H1 (cell line): Measurements from ENCODE around the gene TMTC2. TPM values are rescaled to one million over a fixed set of nuclear protein-coding genes. Genes with fewer than 3 reads are reported as not detected.

Experiments used
- CTCF ChIA-PET: fragments of 300-600 bp; sonication (Branson Sonifier 250); formaldehyde crosslinking; loops from one replicate; lab custom pipeline; 2021; ENCODE audit not compliant: partially characterized antibody; lab: Charles Lee
- POLR2A ChIA-PET: fragments of 300-600 bp; sonication (Branson Sonifier 250); formaldehyde crosslinking; loops from one replicate; lab custom pipeline; 2021; ENCODE audit warnings: inconsistent platforms; ENCODE audit not compliant: partially characterized antibody; lab: Charles Lee
- DNase-seq, 2 experiments: peaks; one replicate each; pipeline versions ENCODE4 v3.0.0 to v3.0.0-alpha.2; 2010 to 2022; ENCODE audit warnings: low spot score in 2 of 2, low read depth in 1 of 2, mixed read lengths in 1 of 2
- FAIRE-seq: peaks from 2 replicates; lab custom pipeline; 2011; peaks lifted over from hg19 to GRCh38; lab: Jason Lieb, UNC
- H2AFZ ChIP-seq: 2 replicates; pipeline ENCODE4 v1.8.1; 2012; ENCODE audit warnings: low read length, inconsistent platforms
- H2AK5ac ChIP-seq: 2 replicates; pipeline ENCODE4 v1.6.1; 2013; ENCODE audit warnings: low read depth, low read length
- H2BK120ac ChIP-seq: replicated peaks from 2 replicates; pipeline ENCODE3; 2013; ENCODE audit warnings: low read depth, low read length, inconsistent platforms
- H2BK12ac ChIP-seq: 2 replicates; pipeline ENCODE4 v1.6.1; 2013; ENCODE audit warnings: low read depth, low read length
- H2BK15ac ChIP-seq: 2 replicates; pipeline ENCODE4 v1.6.1; 2013; ENCODE audit warnings: low read length
- H2BK20ac ChIP-seq: 2 replicates; pipeline ENCODE4 v1.6.1; 2013; ENCODE audit warnings: low read length
- H2BK5ac ChIP-seq: 2 replicates; pipeline ENCODE4 v1.6.1; 2013; ENCODE audit warnings: low read depth, low read length
- H3K14ac ChIP-seq: 2 replicates; pipeline ENCODE4 v1.6.1; 2013; ENCODE audit warnings: inconsistent platforms; ENCODE audit not compliant: insufficient read length
- H3K18ac ChIP-seq: 2 replicates; pipeline ENCODE4 v1.6.1; 2013; ENCODE audit warnings: low read length; ENCODE audit errors: extremely low read depth
- H3K23ac ChIP-seq: 2 replicates; pipeline ENCODE4 v1.6.1; 2013; ENCODE audit warnings: inconsistent platforms; ENCODE audit not compliant: insufficient read length
- H3K23me2 ChIP-seq: 2 replicates; pipeline ENCODE4 v1.6.1; 2013; ENCODE audit warnings: low read depth, low read length
- H3K27ac ChIP-seq: 2 replicates; pipeline ENCODE4 v1.6.1; 2011; ENCODE audit warnings: low read depth, low read length, inconsistent platforms
- H3K27me3 ChIP-seq, 4 experiments: replicated peaks in 1 of 4; 1 replicate in 1 of 4; 2 replicates in 3 of 4; pipeline versions ENCODE4 v1.6.1 to v1.8.1; 2011 to 2013; ENCODE audit warnings: low read length in 3 of 4, mild to moderate bottlenecking in 3 of 4, inconsistent platforms in 2 of 4, mixed read lengths in 2 of 4, moderate library complexity in 1 of 4; ENCODE audit not compliant: control insufficient read depth in 3 of 4, insufficient read depth in 3 of 4; ENCODE audit errors: extremely low read depth in 1 of 4
- H3K36me3 ChIP-seq, 4 experiments: 2 replicates each; pipeline versions ENCODE4 v1.6.1 to v1.8.1; 2011 to 2013; ENCODE audit warnings: mild to moderate bottlenecking in 4 of 4, low read length in 3 of 4, moderate library complexity in 2 of 4, control low read depth in 1 of 4, inconsistent platforms in 1 of 4; ENCODE audit not compliant: insufficient read depth in 4 of 4, control insufficient read depth in 2 of 4
- H3K4ac ChIP-seq: replicated peaks from 2 replicates; pipeline ENCODE3; 2013; ENCODE audit warnings: low read length, low read depth, mixed read lengths, inconsistent platforms; ENCODE audit not compliant: insufficient read length
- H3K4me1 ChIP-seq, 4 experiments: replicated peaks in 1 of 4; 1 replicate in 1 of 4; 2 replicates in 3 of 4; pipeline versions ENCODE4 v1.6.1 to v1.8.1; 2011 to 2013; ENCODE audit warnings: low read length in 3 of 4, inconsistent platforms in 2 of 4, mixed read lengths in 1 of 4; ENCODE audit not compliant: insufficient read depth in 4 of 4, control insufficient read depth in 3 of 4
- H3K4me2 ChIP-seq, 2 experiments: 2 replicates each; pipeline versions ENCODE4 v1.6.1 to v1.8.1; 2011 to 2013; ENCODE audit warnings: low read depth in 2 of 2, low read length in 2 of 2, control low read depth in 1 of 2, inconsistent platforms in 1 of 2, mild to moderate bottlenecking in 1 of 2; ENCODE audit not compliant: insufficient read depth in 1 of 2
- H3K4me3 ChIP-seq, 4 experiments: fragments of 200-600, 300-600 bp in 1 of 4; sonication (generic), shearing (Covaris generic), sonication (Bioruptor Twin) in 1 of 4; 2 replicates each; pipeline versions ENCODE4 v1.5.1 to v1.8.1; 2011 to 2016; ENCODE audit warnings: low read length in 4 of 4, low read depth in 3 of 4, control low read depth in 2 of 4, inconsistent platforms in 2 of 4, mild to moderate bottlenecking in 2 of 4, mixed read lengths in 1 of 4, moderate library complexity in 1 of 4; ENCODE audit not compliant: insufficient read depth in 2 of 4; ENCODE audit errors: extremely low read depth in 1 of 4
- H3K56ac ChIP-seq: replicated peaks from 2 replicates; pipeline ENCODE3; 2013; ENCODE audit warnings: low read depth, mild to moderate bottlenecking, mixed read lengths, low read length, inconsistent platforms; ENCODE audit not compliant: insufficient read length
- H3K79me1 ChIP-seq: 2 replicates; pipeline ENCODE4 v1.6.1; 2013; ENCODE audit warnings: low read depth, low read length, control low read depth
- H3K79me2 ChIP-seq, 2 experiments: 2 replicates each; pipeline versions ENCODE4 v1.6.1 to v1.8.1; 2012 to 2013; ENCODE audit warnings: low read length in 2 of 2, mild to moderate bottlenecking in 2 of 2, inconsistent platforms in 1 of 2; ENCODE audit not compliant: insufficient read depth in 2 of 2, control insufficient read depth in 1 of 2
- H3K9ac ChIP-seq, 4 experiments: replicated peaks in 1 of 4; 1 replicate in 1 of 4; 2 replicates in 3 of 4; pipeline versions ENCODE4 v1.6.1 to v1.8.1; 2011 to 2013; ENCODE audit warnings: low read depth in 3 of 4, low read length in 3 of 4, control low read depth in 2 of 4, mild to moderate bottlenecking in 2 of 4, moderate library complexity in 2 of 4, inconsistent platforms in 1 of 4; ENCODE audit errors: extremely low read depth in 1 of 4
- H3K9me3 ChIP-seq, 2 experiments: 2 replicates each; pipeline versions ENCODE4 v1.6.1 to v1.8.1; 2012 to 2013; ENCODE audit warnings: mild to moderate bottlenecking in 2 of 2, moderate library complexity in 2 of 2, control low read depth in 1 of 2, inconsistent platforms in 1 of 2, low read depth in 1 of 2, low read length in 1 of 2, mixed read lengths in 1 of 2; ENCODE audit not compliant: insufficient read depth in 2 of 2
- H4K20me1 ChIP-seq, 2 experiments: replicated peaks in 1 of 2; 2 replicates each; pipeline versions ENCODE3 to v1.8.1; 2011 to 2013; ENCODE audit warnings: inconsistent platforms in 2 of 2, low read length in 2 of 2, mild to moderate bottlenecking in 1 of 2; ENCODE audit not compliant: insufficient read depth in 2 of 2, control insufficient read depth in 1 of 2
- H4K5ac ChIP-seq: 2 replicates; pipeline ENCODE4 v1.6.1; 2013; ENCODE audit warnings: low read length, low read depth, mixed read lengths, inconsistent platforms; ENCODE audit not compliant: insufficient read length
- H4K8ac ChIP-seq: 2 replicates; pipeline ENCODE4 v1.8.0; 2013; ENCODE audit warnings: mild to moderate bottlenecking, moderate library complexity, low read length, inconsistent platforms; ENCODE audit not compliant: insufficient read depth; ENCODE audit errors: extremely low read depth
- H4K91ac ChIP-seq: replicated peaks from 2 replicates; pipeline ENCODE3; 2013; ENCODE audit warnings: low read length, mixed read lengths, inconsistent platforms; ENCODE audit not compliant: insufficient read length
- CBX8 ChIP-seq: fragments of 300-800, 300-1000 bp; sonication (generic); IDR thresholded peaks from 2 replicates; pipeline ENCODE4 v1.7.1; 2016; ENCODE audit warnings: low read depth, low read length, borderline replicate concordance
- WGBS, 2 experiments: shearing (Covaris generic) in 1 of 2; methylation state at CpG; one replicate each; pipeline versions ENCODE4 v1.1.6 to v1.1.7; 2013 to 2015; ENCODE audit warnings: low lambda C conversion rate in 2 of 2, mixed read lengths in 2 of 2, inconsistent platforms in 1 of 2, low coverage in 1 of 2, missing lambda C conversion rate in 1 of 2; ENCODE audit not compliant: insufficient replicate concordance in 2 of 2, insufficient coverage in 1 of 2, insufficient read length in 1 of 2; ENCODE audit errors: extremely low coverage in 1 of 2, missing lambda C conversion rate in 1 of 2; 5-methylcytosine and 5-hydroxymethylcytosine counted together
- polyA plus RNA-seq, 7 experiments: library from polyadenylated mRNA; depleted of rRNA in 3 of 7; stranded (reverse) in 5 of 7; unstranded in 2 of 7; fragments of >200 nt in 5 of 7; fragments of 200-250 nt in 2 of 7; gene quantifications; 1 replicate in 5 of 7; 2 replicates in 1 of 7; 4 replicates in 1 of 7; pipeline versions ENCODE4 v1.2.1 to v1.2.3, GENCODE V29; 2011 to 2013; ENCODE audit warnings: missing spikeins in 2 of 7, mixed read lengths in 2 of 7
- total RNA-seq: library from RNA; stranded (reverse); fragmentation: NEBNext Ultra II Directional; extraction: Animal tissue kit (Norgen Biotek cat#: 25700); gene quantifications from 2 replicates; pipeline ENCODE4 v1.2.1, GENCODE V29; 2021
- TF ChIP-seq, protein P1 (sequence below): IDR thresholded peaks from 2 replicates; pipeline ENCODE4 v1.6.1; 2012; ENCODE audit warnings: inconsistent platforms
- TF ChIP-seq, protein P2 (sequence below): IDR thresholded peaks from 2 replicates; pipeline ENCODE4 v1.6.1; 2012; ENCODE audit warnings: low read length, inconsistent platforms

Gene TMTC2
- total and polyA plus RNA-seq, 2 of the 8 experiments (the other 6 are each of a cell fraction or from before 2014, with no cell fraction given) = 2.3 to 3.9 TPM

- ChIA-PET CTCF (interaction anchor here (1.0 to 1.1 kb wide), 3 partner anchors 16 to 241 kb away, joined by 3 to 4 read pairs (median 3); no protein-coding TSS in a partner anchor), POLR2A (no interaction called here)
- Histone ChIP-seq H3K79me2 (no peaks in the 10 kb centered on the region), H2AFZ (no peak overlapping the region), H3K4me3 (no peak overlapping the region), H3K9me3 (no peaks in the 10 kb centered on the region), H4K91ac (no peak overlapping the region), H3K36me3 (no peaks in the 10 kb centered on the region), H3K18ac (no peak overlapping the region), H3K4me2 (no peak overlapping the region), H2BK120ac (no peak overlapping the region), H3K79me1 (no peaks in the 10 kb centered on the region), H4K8ac (no peak overlapping the region), H4K20me1 (no peaks in the 10 kb centered on the region), H3K27ac (no peak overlapping the region), H3K9ac (no peak overlapping the region), H3K23me2 (no peaks in the 10 kb centered on the region), H2AK5ac (no peak overlapping the region), H2BK5ac (no peak overlapping the region), H3K27me3 (no peaks in the 10 kb centered on the region), H3K23ac (no peak overlapping the region), H3K56ac (no peak overlapping the region), H2BK12ac (no peak overlapping the region), H3K4ac (no peak overlapping the region), H3K4me1 (peaks cover 0 to 4% (median under 1%) of the 10 kb centered on the region in 4 experiments; a peak in 2 of 7 replicates), H4K5ac (no peak overlapping the region), H2BK15ac (no peak overlapping the region), H2BK20ac (no peak overlapping the region), H3K14ac (no peak overlapping the region)
- FAIRE-seq (no peak), DNase-seq (no peak)
- WGBS, 2 experiments = 93% methylated on average over 3 of the region's 3 CpGs; no CpG with 5 or more reads in 1 of the 2 experiments
- TF ChIP-seq, protein P1, sequence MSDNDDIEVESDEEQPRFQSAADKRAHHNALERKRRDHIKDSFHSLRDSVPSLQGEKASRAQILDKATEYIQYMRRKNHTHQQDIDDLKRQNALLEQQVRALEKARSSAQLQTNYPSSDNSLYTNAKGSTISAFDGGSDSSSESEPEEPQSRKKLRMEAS = no peak
- TF ChIP-seq, protein P2, sequence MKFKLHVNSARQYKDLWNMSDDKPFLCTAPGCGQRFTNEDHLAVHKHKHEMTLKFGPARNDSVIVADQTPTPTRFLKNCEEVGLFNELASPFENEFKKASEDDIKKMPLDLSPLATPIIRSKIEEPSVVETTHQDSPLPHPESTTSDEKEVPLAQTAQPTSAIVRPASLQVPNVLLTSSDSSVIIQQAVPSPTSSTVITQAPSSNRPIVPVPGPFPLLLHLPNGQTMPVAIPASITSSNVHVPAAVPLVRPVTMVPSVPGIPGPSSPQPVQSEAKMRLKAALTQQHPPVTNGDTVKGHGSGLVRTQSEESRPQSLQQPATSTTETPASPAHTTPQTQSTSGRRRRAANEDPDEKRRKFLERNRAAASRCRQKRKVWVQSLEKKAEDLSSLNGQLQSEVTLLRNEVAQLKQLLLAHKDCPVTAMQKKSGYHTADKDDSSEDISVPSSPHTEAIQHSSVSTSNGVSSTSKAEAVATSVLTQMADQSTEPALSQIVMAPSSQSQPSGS = no peak
- TF ChIP-seq CBX8 = no peak
Measured at GRCh38 chr12:82926630-82927029, 239.9 kb downstream of the TMTC2 start.
